Measurements from ENCODE around the gene PDHA1.

PDHA1 gene

DNA sequence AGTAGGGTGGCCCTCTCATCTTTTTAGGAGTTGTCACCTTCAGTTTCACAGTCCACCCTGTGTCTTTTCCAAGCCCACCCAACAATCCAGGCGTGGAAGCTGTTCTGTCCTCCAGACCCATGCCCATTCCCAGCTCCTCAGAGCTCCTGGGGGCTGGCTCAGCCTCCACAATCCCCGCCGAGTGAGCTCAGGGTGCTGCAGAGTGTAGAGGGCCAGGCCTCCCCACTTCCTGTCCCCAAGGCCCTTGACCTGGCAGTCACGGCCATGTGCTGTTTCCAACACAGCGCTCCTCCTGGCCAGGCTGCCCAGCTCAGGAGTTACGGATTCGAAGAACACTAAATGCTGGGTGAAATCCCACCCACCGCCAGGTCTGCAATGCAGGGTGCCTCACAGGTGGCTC lies 31.8 kb downstream of the PDHA1 start:
- Histone ChIP-seq H3K27me3 (ENCODE audit: control insufficient read depth, insufficient read depth, low read length) (0 out of 2 replicates have a peak, but pooled peaks cover 4% of the 10 kb centered on the region), H3K27ac (ENCODE audit: low read depth, low read length) (no peak overlapping the region), H3K36me3 (ENCODE audit: control insufficient read depth, insufficient read depth, low read length) (no peaks in the 10 kb centered on the region), H3K4me1 (ENCODE audit: control insufficient read depth, insufficient read depth, low read length) (no peaks in the 10 kb centered on the region), H3K9ac (ENCODE audit: low read depth, low read length) (no peak overlapping the region), H3K4me3 (ENCODE audit: low read depth, low read length) (no peak overlapping the region), H3K9me3 (ENCODE audit: control insufficient read depth, insufficient read depth, low read length) (no peaks in the 10 kb centered on the region; the same call in 1 of the 2 replicates)

GRCh38 chrX:19377799-19378198 lies 34.1 kb downstream of the PDHA1 start:
- H3K4me3 ChIP-seq (ENCODE audit: low read depth, low read length) = no peak overlapping the region
- no peak overlapping the region for H3K9ac ChIP-seq (ENCODE audit: low read depth, low read length)
- no peaks in the 10 kb centered on the region for H3K9me3 ChIP-seq (ENCODE audit: control insufficient read depth, insufficient read depth, low read length)
- H3K27me3 ChIP-seq (ENCODE audit: control insufficient read depth, insufficient read depth, low read length) = 0 out of 2 replicates have a peak, but pooled peaks cover 4% of the 10 kb centered on the region
- no peaks in the 10 kb centered on the region for H3K36me3 ChIP-seq (ENCODE audit: control insufficient read depth, insufficient read depth, low read length)
- no peak overlapping the region for H3K27ac ChIP-seq (ENCODE audit: low read depth, low read length)
- H3K4me1 ChIP-seq (ENCODE audit: control insufficient read depth, insufficient read depth, low read length) = no peaks in the 10 kb centered on the region

DNA sequence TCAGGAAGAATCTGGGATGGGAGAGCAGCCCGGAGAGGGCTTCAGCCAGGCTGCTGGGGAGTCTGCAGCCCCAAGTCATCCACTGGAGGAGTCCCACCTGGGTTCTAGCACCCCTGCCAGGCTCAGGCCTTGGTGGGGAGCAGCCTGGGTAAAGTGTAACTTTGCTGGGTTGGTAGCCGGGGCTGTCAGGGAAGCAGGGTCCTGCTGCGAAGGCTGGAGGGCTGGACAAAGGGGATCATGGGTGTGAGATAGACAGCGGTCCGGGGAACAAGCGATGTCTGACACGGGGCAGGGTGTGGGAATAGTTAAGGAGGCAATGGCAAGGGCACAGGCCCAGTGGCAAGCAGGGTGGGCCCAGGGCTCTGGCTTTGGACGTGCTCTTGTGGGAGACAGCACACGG lies 37.6 kb downstream of the PDHA1 start:
- no peak overlapping the region for H3K4me3 ChIP-seq (ENCODE audit: low read depth, low read length)
- H3K27ac ChIP-seq (ENCODE audit: low read depth, low read length) = no peak overlapping the region
- H3K9me3 ChIP-seq (ENCODE audit: control insufficient read depth, insufficient read depth, low read length) = no peaks in the 10 kb centered on the region
- no peak overlapping the region for H3K9ac ChIP-seq (ENCODE audit: low read depth, low read length)
- no peaks in the 10 kb centered on the region for H3K27me3 ChIP-seq (ENCODE audit: control insufficient read depth, insufficient read depth, low read length)
- 0 out of 2 replicates have a peak, but pooled peaks cover 2% of the 10 kb centered on the region for H3K4me1 ChIP-seq (ENCODE audit: control insufficient read depth, insufficient read depth, low read length)
- H3K36me3 ChIP-seq (ENCODE audit: control insufficient read depth, insufficient read depth, low read length) = no peaks in the 10 kb centered on the region

DNA sequence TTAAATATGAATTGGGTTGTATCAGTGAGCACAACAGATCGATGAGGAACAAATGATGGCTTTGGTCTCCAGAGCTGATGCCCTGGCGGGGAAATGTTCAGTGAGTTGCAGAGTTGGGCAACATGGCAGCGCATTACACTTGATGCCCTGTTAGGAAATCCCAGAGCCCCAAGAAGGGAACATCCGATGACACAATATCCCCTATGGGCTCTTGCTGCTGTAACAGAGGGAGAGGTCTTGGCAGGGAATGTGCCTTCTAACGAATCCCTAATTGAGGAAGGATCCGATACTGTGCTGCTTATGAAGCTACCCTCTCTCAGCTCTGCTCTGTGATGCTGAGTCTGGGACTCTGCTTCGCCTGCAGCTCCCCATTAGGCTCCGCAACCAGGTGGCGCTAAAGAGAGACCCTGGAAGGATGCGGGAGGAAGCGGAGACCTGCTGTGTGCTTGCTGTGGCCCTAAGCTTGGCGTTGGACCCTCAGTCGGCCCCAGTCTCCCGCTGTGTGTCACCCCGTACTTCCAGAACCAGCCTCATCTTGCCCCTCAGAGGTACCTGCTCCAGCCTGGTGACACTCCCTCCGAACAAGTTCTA lies 38.9 kb downstream of the PDHA1 start:
- no peaks in the 10 kb centered on the region for H3K27me3 ChIP-seq (ENCODE audit: control insufficient read depth, insufficient read depth, low read length)
- 0 out of 2 replicates have a peak, but pooled peaks cover 2% of the 10 kb centered on the region for H3K4me1 ChIP-seq (ENCODE audit: control insufficient read depth, insufficient read depth, low read length)
- no peak overlapping the region for H3K27ac ChIP-seq (ENCODE audit: low read depth, low read length)
- no peak overlapping the region for H3K4me3 ChIP-seq (ENCODE audit: low read depth, low read length)
- H3K36me3 ChIP-seq (ENCODE audit: control insufficient read depth, insufficient read depth, low read length) = no peaks in the 10 kb centered on the region
- no peaks in the 10 kb centered on the region for H3K9me3 ChIP-seq (ENCODE audit: control insufficient read depth, insufficient read depth, low read length)
- H3K9ac ChIP-seq (ENCODE audit: low read depth, low read length) = no peak overlapping the region

GRCh38 chrX:19386679-19387078 lies 43.0 kb downstream of the PDHA1 start:
- Histone ChIP-seq H3K27me3 (ENCODE audit: control insufficient read depth, insufficient read depth, low read length) (no peaks in the 10 kb centered on the region), H3K4me1 (ENCODE audit: control insufficient read depth, insufficient read depth, low read length) (0 out of 2 replicates have a peak, but pooled peaks cover 2% of the 10 kb centered on the region), H3K36me3 (ENCODE audit: control insufficient read depth, insufficient read depth, low read length) (no peaks in the 10 kb centered on the region), H3K27ac (ENCODE audit: low read depth, low read length) (no peak overlapping the region), H3K4me3 (ENCODE audit: low read depth, low read length) (no peak overlapping the region), H3K9ac (ENCODE audit: low read depth, low read length) (no peak overlapping the region), H3K9me3 (ENCODE audit: control insufficient read depth, insufficient read depth, low read length) (no peaks in the 10 kb centered on the region; the same call in 1 of the 2 replicates)

GRCh38 chrX:19388064-19388679 lies 44.4 kb downstream of the PDHA1 start:
- no peaks in the 10 kb centered on the region for H3K36me3 ChIP-seq (ENCODE audit: control insufficient read depth, insufficient read depth, low read length)
- no peaks in the 10 kb centered on the region for H3K27me3 ChIP-seq (ENCODE audit: control insufficient read depth, insufficient read depth, low read length)
- H3K9ac ChIP-seq (ENCODE audit: low read depth, low read length) = no peak overlapping the region
- no peak overlapping the region for H3K4me3 ChIP-seq (ENCODE audit: low read depth, low read length)
- H3K27ac ChIP-seq (ENCODE audit: low read depth, low read length) = no peak overlapping the region
- H3K9me3 ChIP-seq (ENCODE audit: control insufficient read depth, insufficient read depth, low read length) = no peaks in the 10 kb centered on the region; the same call in 1 of the 2 replicates
- H3K4me1 ChIP-seq (ENCODE audit: control insufficient read depth, insufficient read depth, low read length) = no peaks in the 10 kb centered on the region

DNA sequence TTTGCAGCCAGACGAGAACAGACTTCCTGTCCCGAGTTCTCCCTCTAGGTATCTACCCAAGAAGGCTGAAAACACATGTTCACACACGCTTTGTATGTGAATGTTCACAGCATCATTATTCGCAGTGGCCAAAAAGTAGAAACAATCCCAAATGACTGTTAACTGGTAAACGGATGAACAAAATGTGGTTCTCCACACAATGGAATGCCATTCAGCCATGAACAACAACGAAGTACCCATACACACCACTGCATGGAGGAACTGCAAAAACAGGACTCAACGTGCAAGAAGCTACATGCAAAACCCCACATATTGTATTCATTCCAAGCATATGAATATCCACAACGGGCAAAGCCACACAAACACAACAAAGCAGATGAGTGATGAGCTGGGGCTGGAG lies 45.0 kb downstream of the PDHA1 start:
- Histone ChIP-seq H3K9me3 (ENCODE audit: control insufficient read depth, insufficient read depth, low read length) (no peaks in the 10 kb centered on the region; the same call in 1 of the 2 replicates), H3K4me3 (ENCODE audit: low read depth, low read length) (no peak overlapping the region), H3K27ac (ENCODE audit: low read depth, low read length) (no peak overlapping the region), H3K36me3 (ENCODE audit: control insufficient read depth, insufficient read depth, low read length) (no peaks in the 10 kb centered on the region), H3K4me1 (ENCODE audit: control insufficient read depth, insufficient read depth, low read length) (no peaks in the 10 kb centered on the region), H3K9ac (ENCODE audit: low read depth, low read length) (no peak overlapping the region), H3K27me3 (ENCODE audit: control insufficient read depth, insufficient read depth, low read length) (no peaks in the 10 kb centered on the region)

DNA sequence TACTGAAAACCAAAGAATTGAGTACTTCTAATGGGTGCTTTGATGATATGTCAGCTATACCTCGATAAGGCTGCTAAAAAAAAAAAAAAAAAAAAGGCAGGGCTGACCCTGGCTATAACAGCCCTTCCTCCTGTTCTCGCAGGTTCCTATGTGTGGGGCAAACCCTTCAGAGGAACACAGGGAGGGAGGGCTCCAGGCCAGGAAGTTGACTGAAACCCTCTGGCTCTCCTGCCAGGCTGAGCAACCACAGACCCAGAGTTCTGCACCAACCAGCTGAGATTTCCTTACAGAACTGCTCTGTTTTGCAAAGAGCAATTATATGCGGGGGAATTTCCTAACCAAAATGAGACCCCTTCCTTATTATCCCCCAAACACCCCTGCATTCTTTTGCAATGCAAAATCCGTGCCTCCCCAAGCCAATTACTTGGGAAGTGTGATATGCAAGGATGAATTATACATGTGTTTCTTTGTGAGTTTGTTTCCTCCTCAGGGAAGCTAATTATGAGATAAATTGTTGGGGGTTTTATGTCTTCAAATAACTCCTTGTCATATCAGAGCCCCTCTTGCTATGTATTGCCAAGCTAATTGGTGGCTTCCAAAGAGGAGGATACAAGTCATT lies 45.6 kb downstream of the PDHA1 start:
- H3K36me3 ChIP-seq (ENCODE audit: control insufficient read depth, insufficient read depth, low read length) = no peaks in the 10 kb centered on the region
- no peak overlapping the region for H3K4me3 ChIP-seq (ENCODE audit: low read depth, low read length)
- no peaks in the 10 kb centered on the region for H3K27me3 ChIP-seq (ENCODE audit: control insufficient read depth, insufficient read depth, low read length)
- no peaks in the 10 kb centered on the region; the same call in 1 of the 2 replicates for H3K9me3 ChIP-seq (ENCODE audit: control insufficient read depth, insufficient read depth, low read length)
- H3K9ac ChIP-seq (ENCODE audit: low read depth, low read length) = no peak overlapping the region
- H3K4me1 ChIP-seq (ENCODE audit: control insufficient read depth, insufficient read depth, low read length) = no peaks in the 10 kb centered on the region
- no peak overlapping the region for H3K27ac ChIP-seq (ENCODE audit: low read depth, low read length)

GRCh38 chrX:19392078-19392477 lies 48.4 kb downstream of the PDHA1 start:
- Histone ChIP-seq H3K9ac (ENCODE audit: low read depth, low read length) (no peak overlapping the region), H3K4me1 (ENCODE audit: control insufficient read depth, insufficient read depth, low read length) (no peaks in the 10 kb centered on the region), H3K36me3 (ENCODE audit: control insufficient read depth, insufficient read depth, low read length) (no peaks in the 10 kb centered on the region), H3K4me3 (ENCODE audit: low read depth, low read length) (no peak overlapping the region), H3K27me3 (ENCODE audit: control insufficient read depth, insufficient read depth, low read length) (no peaks in the 10 kb centered on the region), H3K9me3 (ENCODE audit: control insufficient read depth, insufficient read depth, low read length) (peaks cover 3% of the 10 kb centered on the region; the same call in 1 of the 2 replicates), H3K27ac (ENCODE audit: low read depth, low read length) (no peak overlapping the region)

GRCh38 chrX:19392703-19393102 lies 49.0 kb downstream of the PDHA1 start:
- H3K27ac ChIP-seq (ENCODE audit: low read depth, low read length) = no peak overlapping the region
- H3K9ac ChIP-seq (ENCODE audit: low read depth, low read length) = no peak overlapping the region

DNA sequence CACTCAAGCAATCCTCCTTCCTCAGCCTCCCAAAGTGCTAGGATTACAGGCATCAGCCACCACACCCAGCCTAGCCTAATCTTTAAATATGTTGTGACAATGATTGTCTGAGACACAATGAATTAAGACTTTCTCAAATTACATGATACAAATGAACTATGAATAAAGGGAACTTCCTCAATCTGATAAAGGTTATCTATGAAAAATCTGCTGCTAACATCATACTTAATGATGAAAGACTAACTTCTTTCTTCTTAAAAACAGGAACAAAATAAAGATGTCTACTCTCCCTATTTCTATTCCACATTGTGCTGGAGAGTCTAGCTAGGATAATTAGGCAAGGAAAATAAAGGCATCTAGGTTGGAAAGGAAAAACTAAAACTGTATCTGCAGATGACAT lies 60.0 kb downstream of the PDHA1 start:
- H3K4me3 ChIP-seq (ENCODE audit: low read depth, low read length) = no peak overlapping the region
- no peak overlapping the region for H3K9ac ChIP-seq (ENCODE audit: low read depth, low read length)
- 0 out of 2 replicates have a peak, but pooled peaks cover 6% of the 10 kb centered on the region for H3K9me3 ChIP-seq (ENCODE audit: control insufficient read depth, insufficient read depth, low read length)
- H3K27ac ChIP-seq (ENCODE audit: low read depth, low read length) = no peak overlapping the region
- no peaks in the 10 kb centered on the region for H3K36me3 ChIP-seq (ENCODE audit: control insufficient read depth, insufficient read depth, low read length)
- no peaks in the 10 kb centered on the region for H3K4me1 ChIP-seq (ENCODE audit: control insufficient read depth, insufficient read depth, low read length)
- H3K27me3 ChIP-seq (ENCODE audit: control insufficient read depth, insufficient read depth, low read length) = no peaks in the 10 kb centered on the region

More at GRCh38 chrX:19392703-19393102, 49.0 kb downstream of the PDHA1 start:
- peaks cover 3% of the 10 kb centered on the region; the same call in 1 of the 2 replicates for H3K9me3 ChIP-seq (ENCODE audit: control insufficient read depth, insufficient read depth, low read length)
- no peaks in the 10 kb centered on the region for H3K4me1 ChIP-seq (ENCODE audit: control insufficient read depth, insufficient read depth, low read length)
- H3K36me3 ChIP-seq (ENCODE audit: control insufficient read depth, insufficient read depth, low read length) = no peaks in the 10 kb centered on the region
- H3K27me3 ChIP-seq (ENCODE audit: control insufficient read depth, insufficient read depth, low read length) = no peaks in the 10 kb centered on the region
- no peak overlapping the region for H3K4me3 ChIP-seq (ENCODE audit: low read depth, low read length)

Measured in HUES48 (cell line).